Spleen (tissue), 11 donors: ENCODE data around the gene MSANTD1. TPM values are rescaled to one million over a fixed set of nuclear protein-coding genes. Genes with fewer than 3 reads are reported as not detected.

Source experiments
- DNase-seq: peaks from one replicate; pipeline ENCODE4 v3.0.0-alpha.2; 2020
- H3K27ac ChIP-seq, 8 donors: fragments of 200-600 bp; sonication (generic) in 7 of 8; 1 replicate in 4 of 8; 2 replicates in 4 of 8; pipeline versions ENCODE4 v1.5.0 to v1.8.0; 2016 to 2021; ENCODE audit warnings: inconsistent platforms in 4 of 8, mild to moderate bottlenecking in 4 of 8, moderate library complexity in 1 of 8
- H3K27me3 ChIP-seq, 7 donors: fragments of 200-600 bp; sonication (generic) in 6 of 7; replicated peaks in 1 of 7; 1 replicate in 4 of 7; 2 replicates in 3 of 7; pipeline versions ENCODE4 v1.5.0 to v1.8.0; 2016 to 2021; ENCODE audit warnings: inconsistent platforms in 3 of 7, mild to moderate bottlenecking in 1 of 7
- H3K36me3 ChIP-seq, 6 donors: fragments of 200-600 bp; sonication (generic) in 5 of 6; 1 replicate in 4 of 6; 2 replicates in 2 of 6; pipeline versions ENCODE4 v1.5.0 to v1.8.0; 2016 to 2021; ENCODE audit warnings: inconsistent platforms in 2 of 6
- H3K4me1 ChIP-seq, 6 donors: fragments of 200-600 bp; sonication (generic) in 5 of 6; 1 replicate in 3 of 6; 2 replicates in 3 of 6; pipeline versions ENCODE4 v1.5.0 to v1.8.0; 2016 to 2021; ENCODE audit warnings: inconsistent platforms in 3 of 6
- H3K4me3 ChIP-seq, 8 donors: fragments of 200-600 bp; sonication (generic) in 7 of 8; 1 replicate in 4 of 8; 2 replicates in 4 of 8; pipeline versions ENCODE4 v1.5.0 to v1.8.0; 2016 to 2021; ENCODE audit warnings: inconsistent platforms in 4 of 8, mild to moderate bottlenecking in 4 of 8, moderate library complexity in 2 of 8
- H3K9me3 ChIP-seq, 8 donors: fragments of 200-600 bp; sonication (generic) in 7 of 8; 1 replicate in 4 of 8; 2 replicates in 4 of 8; pipeline versions ENCODE4 v1.5.0 to v1.8.0; 2016 to 2021; ENCODE audit warnings: inconsistent platforms in 4 of 8
- POLR2A ChIP-seq, 3 donors: fragments of 450-650 bp; IDR thresholded peaks; one replicate each; pipeline ENCODE4 v1.5.1; 2017; ENCODE audit warnings: antibody characterized with exemption in 3 of 3, mild to moderate bottlenecking in 1 of 3
- POLR2AphosphoS5 ChIP-seq, 3 donors: sonication (generic); formaldehyde crosslinking; IDR thresholded peaks; one replicate each; pipeline ENCODE4 v1.5.1; 2017; ENCODE audit warnings: antibody characterized with exemption in 3 of 3
- WGBS, 5 donors: extraction: QIAGEN DNeasy Blood & Tissue Kit in 3 of 5; methylation state at CpG; one replicate each; pipeline versions ENCODE4 v1.1.5 to v1.1.7; 2013 to 2018; 5-methylcytosine and 5-hydroxymethylcytosine counted together
- intact Hi-C: fragments of 100-400 bp; cut with DNase I; formaldehyde crosslinking; loops from one replicate; pipeline ENCODE4 v1.15.0; 2023; ENCODE audit warnings: low total_unique reads
- polyA plus RNA-seq, 3 donors: library from polyadenylated mRNA; stranded (reverse); fragments of 200-250 nt; gene quantifications; one replicate each; pipeline ENCODE4 v1.2.1, GENCODE V29; 2013
- total RNA-seq, 7 donors: library from RNA; depleted of rRNA in 3 of 7; stranded (reverse); fragments of >200 nt in 3 of 7; fragmentation: NEBNext Ultra II Directional in 4 of 7; extraction: Animal tissue kit (Norgen Biotek cat#: 25700) in 4 of 7; gene quantifications; one replicate each; pipeline versions ENCODE4 v1.1.0 to v1.2.1, GENCODE V29; 2016 to 2021
- TF ChIP-seq, protein P1 (sequence below), 11 experiments: fragments of 200-600 bp in 7 of 11; fragments of 450-650 bp in 4 of 11; sonication (generic) in 4 of 11; IDR thresholded peaks in 8 of 11; conservative IDR thresholded peaks in 3 of 11; 1 replicate in 7 of 11; 2 replicates in 4 of 11; pipeline versions ENCODE4 v1.4.0 to v1.8.0; 2016 to 2021; ENCODE audit warnings: antibody characterized with exemption in 11 of 11, inconsistent platforms in 4 of 11, mild to moderate bottlenecking in 1 of 11
- donor health status: healthy with polysubstance abuse.
- donor health status: DM: no; HTN: no; CAD: no; lungs with moderate emphysema.
- donor health status: DM: no; HTN: no; CAD: no.
- donor health status: Bipolar disorder and iron deficiency.
- donor health status: healthy.
- donor health status: DM: no; HTN: no; CAD: no.
- donor health status: DM: yes; HTN: yes; CAD: no.

The MSANTD1 gene
- total and polyA plus RNA-seq, 10 donors = 0.41 to 2.8 (median 1.8) TPM

GRCh38 chr4:3250956-3251690, 2.2 kb downstream of the MSANTD1 start:
- peak; percentile 41 for DNase-seq
- intact Hi-C loops = no loop called here
- 88 to 94% (median 90%) methylated on average over 13 to 19 of the region's 19 CpGs for WGBS, 5 donors
- Histone ChIP-seq H3K9me3 (no peaks in the 10 kb centered on the region), H3K27ac (no peak overlapping the region), H3K27me3 (no peaks in the 10 kb centered on the region), H3K36me3 (peaks cover 0 to 26% (median 4%) of the 10 kb centered on the region in 6 donors), H3K4me1 (peaks cover 0 to 6% (median 0%) of the 10 kb centered on the region in 6 donors), H3K4me3 (no peak overlapping the region)
- TF ChIP-seq POLR2A (IDR thresholded peaks at IDR 0.05) = no peak
- TF ChIP-seq, protein P1, sequence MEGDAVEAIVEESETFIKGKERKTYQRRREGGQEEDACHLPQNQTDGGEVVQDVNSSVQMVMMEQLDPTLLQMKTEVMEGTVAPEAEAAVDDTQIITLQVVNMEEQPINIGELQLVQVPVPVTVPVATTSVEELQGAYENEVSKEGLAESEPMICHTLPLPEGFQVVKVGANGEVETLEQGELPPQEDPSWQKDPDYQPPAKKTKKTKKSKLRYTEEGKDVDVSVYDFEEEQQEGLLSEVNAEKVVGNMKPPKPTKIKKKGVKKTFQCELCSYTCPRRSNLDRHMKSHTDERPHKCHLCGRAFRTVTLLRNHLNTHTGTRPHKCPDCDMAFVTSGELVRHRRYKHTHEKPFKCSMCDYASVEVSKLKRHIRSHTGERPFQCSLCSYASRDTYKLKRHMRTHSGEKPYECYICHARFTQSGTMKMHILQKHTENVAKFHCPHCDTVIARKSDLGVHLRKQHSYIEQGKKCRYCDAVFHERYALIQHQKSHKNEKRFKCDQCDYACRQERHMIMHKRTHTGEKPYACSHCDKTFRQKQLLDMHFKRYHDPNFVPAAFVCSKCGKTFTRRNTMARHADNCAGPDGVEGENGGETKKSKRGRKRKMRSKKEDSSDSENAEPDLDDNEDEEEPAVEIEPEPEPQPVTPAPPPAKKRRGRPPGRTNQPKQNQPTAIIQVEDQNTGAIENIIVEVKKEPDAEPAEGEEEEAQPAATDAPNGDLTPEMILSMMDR (IDR thresholded peaks at IDR 0.05 in 8 of 11, conservative IDR thresholded peaks at IDR 0.05 in 3 of 11) = no peak
- no peak for TF ChIP-seq POLR2AphosphoS5 (IDR thresholded peaks at IDR 0.05)

GRCh38 chr4:3251691-3252479, 2.9 kb downstream of the MSANTD1 start:
- peak; percentile 68 for DNase-seq
- intact Hi-C loops = no loop called here
- WGBS, 5 donors = 86 to 97% (median 94%) methylated on average over 4 to 11 of the region's 11 CpGs
- Histone ChIP-seq H3K4me1 (peaks cover 0 to 6% (median 0%) of the 10 kb centered on the region in 6 donors), H3K9me3 (no peaks in the 10 kb centered on the region), H3K36me3 (peaks cover 0 to 34% (median 4%) of the 10 kb centered on the region in 6 donors), H3K27ac (no peak overlapping the region), H3K4me3 (no peak overlapping the region), H3K27me3 (no peaks in the 10 kb centered on the region)
- TF ChIP-seq, protein P1 (IDR thresholded peaks at IDR 0.05 in 8 of 11, conservative IDR thresholded peaks at IDR 0.05 in 3 of 11) = no peak
- TF ChIP-seq POLR2AphosphoS5 (IDR thresholded peaks at IDR 0.05) = no peak
- TF ChIP-seq POLR2A (IDR thresholded peaks at IDR 0.05) = no peak

DNA sequence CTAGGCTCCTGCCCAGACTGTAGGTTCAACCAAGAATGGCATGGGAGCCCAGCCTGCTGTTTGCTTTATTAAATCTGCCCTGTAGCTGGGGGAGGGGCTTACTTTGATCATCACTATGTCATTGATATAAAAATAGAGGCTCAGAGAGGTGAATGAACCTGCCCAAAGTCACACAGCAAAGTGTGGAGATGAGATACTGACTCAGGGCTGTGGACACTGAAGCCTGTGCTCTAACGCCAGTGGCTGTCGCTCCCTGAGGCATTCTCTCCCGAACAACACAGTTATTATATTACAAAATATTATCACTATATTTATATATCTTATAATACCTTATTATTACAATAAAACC, 3.5 kb downstream of the MSANTD1 start:
- no peak for TF ChIP-seq POLR2A (IDR thresholded peaks at IDR 0.05)
- TF ChIP-seq POLR2AphosphoS5 (IDR thresholded peaks at IDR 0.05) = no peak
- TF ChIP-seq, protein P1 (IDR thresholded peaks at IDR 0.05 in 8 of 11, conservative IDR thresholded peaks at IDR 0.05 in 3 of 11) = no peak
- DNase-seq = no peak
- WGBS, 5 donors = 89 to 98% (median 95%) methylated on average over 3 of the region's 3 CpGs

More for the DNA sequence above, 3.5 kb downstream of the MSANTD1 start:
- intact Hi-C loops = no loop called here
- Histone ChIP-seq H3K36me3 (peaks cover 0 to 34% (median 4%) of the 10 kb centered on the region in 6 donors), H3K4me3 (no peak overlapping the region), H3K27me3 (no peaks in the 10 kb centered on the region), H3K9me3 (no peaks in the 10 kb centered on the region), H3K4me1 (peaks cover 0 to 9% (median 0%) of the 10 kb centered on the region in 6 donors), H3K27ac (no peak overlapping the region)
